NCI-H1436 treated with DMSO at 0.1 percent for 48 hours (cell line): ENCODE measurements around the gene ICA1L.

ENCODE experiments used
- DNase-seq: peaks from one replicate; lab custom pipeline; 2025; lab: John Stamatoyannopoulos, UW

Gene ICA1L

GRCh38 chr2:202782940-202783558 is 88.5 kb downstream of the ICA1L start:
- no peak for DNase-seq

- no peak for DNase-seq
Observed at GRCh38 chr2:202780514-202781021, 91.0 kb downstream of the ICA1L start.

- DNase-seq = no peak
Observed at GRCh38 chr2:202778217-202778616, 93.3 kb downstream of the ICA1L start.

GRCh38 chr2:202774104-202774503 is 97.5 kb downstream of the ICA1L start:
- DNase-seq = no peak

- no peak for DNase-seq
Observed at GRCh38 chr2:202773301-202773973, 98.1 kb downstream of the ICA1L start.

GRCh38 chr2:202771741-202772460 is 99.7 kb downstream of the ICA1L start:
- no peak for DNase-seq

GRCh38 chr2:202771336-202771735 is 100.2 kb downstream of the ICA1L start:
- no peak for DNase-seq

GRCh38 chr2:202769201-202769600 is 102.4 kb downstream of the ICA1L start:
- no peak for DNase-seq

- no peak for DNase-seq
Observed at GRCh38 chr2:202768273-202768672, 103.3 kb downstream of the ICA1L start.

GRCh38 chr2:202765436-202765835 is 106.1 kb downstream of the ICA1L start:
- no peak for DNase-seq

- no peak for DNase-seq
Observed at GRCh38 chr2:202764991-202765390, 106.6 kb downstream of the ICA1L start.

- no peak for DNase-seq
Observed at GRCh38 chr2:202763916-202764315, 107.7 kb downstream of the ICA1L start.

- no peak for DNase-seq
Observed at GRCh38 chr2:202762556-202762955, 109.0 kb downstream of the ICA1L start.

GRCh38 chr2:202760848-202761247 is 110.7 kb downstream of the ICA1L start:
- no peak for DNase-seq

GRCh38 chr2:202758604-202759003 is 113.0 kb downstream of the ICA1L start:
- DNase-seq = no peak

GRCh38 chr2:202758128-202758527 is 113.4 kb downstream of the ICA1L start:
- DNase-seq = no peak

- DNase-seq = no peak
Observed at GRCh38 chr2:202757339-202757738, 114.2 kb downstream of the ICA1L start.

GRCh38 chr2:202756598-202756997 is 115.0 kb downstream of the ICA1L start:
- no peak for DNase-seq

GRCh38 chr2:202754936-202755335 is 116.6 kb downstream of the ICA1L start:
- no peak for DNase-seq

- no peak for DNase-seq
Observed at GRCh38 chr2:202752071-202752470, 119.5 kb downstream of the ICA1L start.

GRCh38 chr2:202750763-202751427 is 120.7 kb downstream of the ICA1L start:
- no peak for DNase-seq

- DNase-seq = no peak
Observed at GRCh38 chr2:202749477-202749876, 122.1 kb downstream of the ICA1L start.
